Neural crest cell (in vitro differentiated cells): Measurements from ENCODE around the gene CCN6. TPM values are rescaled to one million over a fixed set of nuclear protein-coding genes. Genes with fewer than 3 reads are reported as not detected.

ENCODE experiments used
- DNase-seq: peaks from one replicate; pipeline ENCODE4 v3.0.0; 2021; ENCODE audit warnings: low read depth, mixed read lengths, low spot score
- H3K27ac Mint-ChIP-seq: one replicate; pipeline ENCODE4 v1.8.0; 2021; ENCODE audit warnings: mild to moderate bottlenecking, mixed read lengths; ENCODE audit not compliant: unreplicated experiment
- H3K27me3 Mint-ChIP-seq: 2 replicates; pipeline ENCODE4 v1.8.0; 2021; ENCODE audit warnings: low read depth, mild to moderate bottlenecking, mixed read lengths
- H3K36me3 Mint-ChIP-seq: 2 replicates; pipeline ENCODE4 v1.8.0; 2021; ENCODE audit warnings: low read depth, mild to moderate bottlenecking, mixed read lengths
- H3K4me1 Mint-ChIP-seq: 2 replicates; pipeline ENCODE4 v1.8.0; 2021; ENCODE audit warnings: mixed read lengths
- H3K4me3 Mint-ChIP-seq: one replicate; pipeline ENCODE4 v1.8.0; 2021; ENCODE audit warnings: mild to moderate bottlenecking, mixed read lengths
- H3K9me3 Mint-ChIP-seq: 2 replicates; pipeline ENCODE4 v1.8.0; 2021; ENCODE audit warnings: mixed read lengths
- total RNA-seq: library from RNA; stranded (reverse); gene quantifications from 2 replicates; pipeline ENCODE4 v1.2.1, GENCODE V29; 2021
- TF ChIP-seq, protein P1 (sequence below): fragments of 200-600 bp; sonication (generic); conservative IDR thresholded peaks from 2 replicates; pipeline ENCODE4 v1.5.0; 2021; ENCODE audit warnings: antibody characterized with exemption, mild to moderate bottlenecking

Gene CCN6
- total RNA-seq, 1 donor from 2014 or later = not detected

- no peak for DNase-seq
- peaks cover 3% of the 10 kb centered on the region for H3K36me3 Mint-ChIP-seq
- H3K27me3 Mint-ChIP-seq = no peaks in the 10 kb centered on the region
- TF ChIP-seq, protein P1, sequence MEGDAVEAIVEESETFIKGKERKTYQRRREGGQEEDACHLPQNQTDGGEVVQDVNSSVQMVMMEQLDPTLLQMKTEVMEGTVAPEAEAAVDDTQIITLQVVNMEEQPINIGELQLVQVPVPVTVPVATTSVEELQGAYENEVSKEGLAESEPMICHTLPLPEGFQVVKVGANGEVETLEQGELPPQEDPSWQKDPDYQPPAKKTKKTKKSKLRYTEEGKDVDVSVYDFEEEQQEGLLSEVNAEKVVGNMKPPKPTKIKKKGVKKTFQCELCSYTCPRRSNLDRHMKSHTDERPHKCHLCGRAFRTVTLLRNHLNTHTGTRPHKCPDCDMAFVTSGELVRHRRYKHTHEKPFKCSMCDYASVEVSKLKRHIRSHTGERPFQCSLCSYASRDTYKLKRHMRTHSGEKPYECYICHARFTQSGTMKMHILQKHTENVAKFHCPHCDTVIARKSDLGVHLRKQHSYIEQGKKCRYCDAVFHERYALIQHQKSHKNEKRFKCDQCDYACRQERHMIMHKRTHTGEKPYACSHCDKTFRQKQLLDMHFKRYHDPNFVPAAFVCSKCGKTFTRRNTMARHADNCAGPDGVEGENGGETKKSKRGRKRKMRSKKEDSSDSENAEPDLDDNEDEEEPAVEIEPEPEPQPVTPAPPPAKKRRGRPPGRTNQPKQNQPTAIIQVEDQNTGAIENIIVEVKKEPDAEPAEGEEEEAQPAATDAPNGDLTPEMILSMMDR = no peak
- no peaks in the 10 kb centered on the region for H3K4me1 Mint-ChIP-seq
- H3K4me3 Mint-ChIP-seq = no peak overlapping the region
- no peak overlapping the region for H3K27ac Mint-ChIP-seq
- H3K9me3 Mint-ChIP-seq = no peaks in the 10 kb centered on the region
Measured at GRCh38 chr6:112054555-112055190, 769 bp downstream of the CCN6 start.

- H3K27ac Mint-ChIP-seq = no peak overlapping the region
- no peaks in the 10 kb centered on the region for H3K27me3 Mint-ChIP-seq
- no peak overlapping the region for H3K4me3 Mint-ChIP-seq
- H3K9me3 Mint-ChIP-seq = no peaks in the 10 kb centered on the region
- TF ChIP-seq, protein P1 = no peak
- H3K4me1 Mint-ChIP-seq = no peaks in the 10 kb centered on the region
- no peaks in the 10 kb centered on the region for H3K36me3 Mint-ChIP-seq
- no peak for DNase-seq
Measured at GRCh38 chr6:112058243-112059032, 4.5 kb downstream of the CCN6 start.

- H3K9me3 Mint-ChIP-seq = no peaks in the 10 kb centered on the region
- no peaks in the 10 kb centered on the region for H3K36me3 Mint-ChIP-seq
- no peaks in the 10 kb centered on the region for H3K4me1 Mint-ChIP-seq
- H3K27ac Mint-ChIP-seq = no peak overlapping the region
- TF ChIP-seq, protein P1 = no peak
- DNase-seq = no peak
- no peak overlapping the region for H3K4me3 Mint-ChIP-seq
- no peaks in the 10 kb centered on the region for H3K27me3 Mint-ChIP-seq
Measured at GRCh38 chr6:112061605-112062004, 7.7 kb downstream of the CCN6 start.

GRCh38 chr6:112062966-112063365, 9.1 kb downstream of the CCN6 start:
- Mint-ChIP-seq H3K4me3 (no peak overlapping the region), H3K27ac (no peak overlapping the region), H3K36me3 (no peaks in the 10 kb centered on the region), H3K9me3 (no peaks in the 10 kb centered on the region), H3K27me3 (no peaks in the 10 kb centered on the region), H3K4me1 (no peaks in the 10 kb centered on the region)
- TF ChIP-seq, protein P1 = no peak
- no peak for DNase-seq

- Mint-ChIP-seq H3K36me3 (no peaks in the 10 kb centered on the region), H3K9me3 (no peaks in the 10 kb centered on the region), H3K27me3 (no peaks in the 10 kb centered on the region), H3K27ac (no peak overlapping the region), H3K4me1 (no peaks in the 10 kb centered on the region), H3K4me3 (no peak overlapping the region)
- TF ChIP-seq, protein P1 = no peak
- DNase-seq = no peak
Measured at GRCh38 chr6:112065426-112065986, 11.6 kb downstream of the CCN6 start.
